ENCODE measurements around the gene NAPB. TPM values are rescaled to one million over a fixed set of nuclear protein-coding genes. Genes with fewer than 3 reads are reported as not detected.

NAPB gene
- total and polyA plus RNA-seq, 2 of the 8 experiments (the other 6 are each of a cell fraction or from before 2014, with no cell fraction given), result 6.2 to 12.3 TPM

DNA sequence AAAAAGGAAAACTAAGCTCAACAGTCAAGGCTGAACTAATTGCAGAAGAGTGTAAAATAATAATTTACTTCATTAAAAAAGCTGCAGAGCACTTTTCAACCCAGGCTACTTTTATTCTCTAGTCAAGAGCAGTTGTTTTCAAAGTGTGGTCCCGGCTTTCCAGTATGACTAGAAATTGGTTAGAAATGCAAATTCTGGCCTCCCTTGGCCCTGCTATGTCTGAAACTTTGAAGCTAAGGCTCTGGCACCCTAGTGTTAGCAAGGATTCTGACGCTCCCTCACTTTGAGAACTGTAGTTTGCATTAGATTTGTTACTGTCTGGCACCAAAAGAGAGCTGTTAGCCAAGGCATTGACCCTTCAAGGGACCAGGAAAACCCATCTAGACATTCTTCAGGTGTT is 80.2 kb downstream of the NAPB start (continued):
- TF ChIP-seq E2F6 (IDR thresholded peaks at IDR 0.05) (no peak), POLR2AphosphoS5 (IDR thresholded peaks at IDR 0.05; ENCODE audit: low read depth, low read length) (no peak), SAP30 (IDR thresholded peaks at IDR 0.05; ENCODE audit: insufficient read depth, insufficient replicate concordance, low read length) (no peak)
